GM23248 (cell line): Measurements from ENCODE around the gene RELT.

Experiments
- EZH2 ChIP-seq: fragments of 200-600 bp; sonication (generic); IDR thresholded peaks from 2 replicates; pipeline ENCODE4 v1.6.1; 2018; ENCODE audit warnings: antibody characterized with exemption, mild to moderate bottlenecking; ENCODE audit not compliant: insufficient read depth, poor library complexity, severe bottlenecking
- EZH2phosphoT487 ChIP-seq: fragments of 200-600 bp; sonication (generic); IDR thresholded peaks from 2 replicates; pipeline ENCODE4 v1.6.1; 2018; ENCODE audit warnings: antibody characterized with exemption, moderate library complexity, mild to moderate bottlenecking, low read depth; ENCODE audit not compliant: insufficient read depth

- no peak for TF ChIP-seq EZH2
- no peak for TF ChIP-seq EZH2phosphoT487
These were observed 19.0 kb upstream of the RELT start for GRCh38 chr11:73356979-73357860.
